Right lobe of liver (tissue), 4 donors: Measurements from ENCODE around the gene CALHM1.

Source experiments
- CTCF ChIP-seq, 4 donors: fragments of 200-600 bp in 3 of 4; fragments of 450-650 bp in 1 of 4; IDR thresholded peaks; one replicate each; pipeline versions ENCODE4 v1.5.1 to v1.8.0; 2016 to 2022; ENCODE audit warnings: antibody characterized with exemption in 4 of 4, mild to moderate bottlenecking in 2 of 4
- POLR2A ChIP-seq: fragments of 450-650 bp; IDR thresholded peaks from one replicate; pipeline ENCODE4 v1.6.1; 2017; ENCODE audit warnings: antibody characterized with exemption, mild to moderate bottlenecking
- donor health status: DM: no; HTN: no; CAD: no.
- donor health status: DM: no; HTN: no; CAD: no.
- donor health status: DM: no; HTN: yes; CAD: no.

- no peak for TF ChIP-seq CTCF (IDR thresholded peaks at IDR 0.05)
- TF ChIP-seq POLR2A: no peak
Measured at GRCh38 chr10:103499881-103500280, 41.2 kb upstream of the CALHM1 start.
